GM18519 (cell line): ENCODE results near the gene AMDHD2.
"Not testable (repeated sequence)": the region's sequence is repeated elsewhere in the genome, so short reads cannot be mapped to it uniquely, and the experiment has no call there.

Experiments
- ATAC-seq: cut with Tn5 transposase; IDR thresholded peaks from one replicate; pipeline ENCODE4 v1.9.1; 2021; ENCODE audit warnings: mild to moderate bottlenecking, moderate library complexity; ENCODE audit not compliant: unreplicated experiment, low FRiP score

AMDHD2 gene

DNA sequence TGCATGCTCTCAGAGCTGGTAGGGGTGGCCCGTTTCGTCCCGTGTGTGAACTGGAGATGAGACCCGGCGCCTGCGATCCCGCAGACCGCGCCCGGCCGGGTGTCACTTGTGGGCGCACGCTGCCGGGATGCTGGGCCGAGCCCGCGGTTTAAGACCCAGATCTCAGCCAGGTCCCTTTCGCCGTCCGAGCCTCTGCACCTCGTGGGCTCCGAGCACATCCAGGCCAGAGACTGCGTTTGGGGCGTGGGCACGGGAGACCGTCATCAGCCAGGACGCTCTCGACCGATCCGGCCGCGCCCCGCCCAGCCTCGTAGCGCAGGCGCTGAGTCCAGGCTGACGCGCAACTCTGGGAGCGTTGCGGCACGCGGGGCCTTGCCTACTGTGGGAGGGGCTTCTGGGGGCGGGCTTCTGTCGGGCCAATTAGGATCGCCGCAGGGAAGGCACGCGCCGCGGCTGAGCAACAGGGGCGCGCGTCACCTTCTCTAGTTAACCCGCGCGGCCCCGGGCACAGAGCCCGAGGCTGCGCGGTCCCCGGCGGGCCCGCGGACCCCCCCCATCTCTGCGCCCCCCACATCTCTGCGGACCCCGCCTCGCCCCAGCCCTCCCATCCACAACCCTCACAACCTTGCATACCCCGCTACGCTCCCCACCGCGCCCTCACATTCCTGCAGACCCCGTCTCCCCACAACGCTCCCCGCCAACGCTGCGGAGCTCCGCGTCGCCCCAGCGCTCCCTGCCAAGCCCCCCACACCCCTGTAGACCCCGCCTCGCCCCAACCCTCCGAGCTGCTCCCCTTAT is 11.7 kb downstream of the AMDHD2 start:
- ATAC-seq: peak; percentile 62

DNA sequence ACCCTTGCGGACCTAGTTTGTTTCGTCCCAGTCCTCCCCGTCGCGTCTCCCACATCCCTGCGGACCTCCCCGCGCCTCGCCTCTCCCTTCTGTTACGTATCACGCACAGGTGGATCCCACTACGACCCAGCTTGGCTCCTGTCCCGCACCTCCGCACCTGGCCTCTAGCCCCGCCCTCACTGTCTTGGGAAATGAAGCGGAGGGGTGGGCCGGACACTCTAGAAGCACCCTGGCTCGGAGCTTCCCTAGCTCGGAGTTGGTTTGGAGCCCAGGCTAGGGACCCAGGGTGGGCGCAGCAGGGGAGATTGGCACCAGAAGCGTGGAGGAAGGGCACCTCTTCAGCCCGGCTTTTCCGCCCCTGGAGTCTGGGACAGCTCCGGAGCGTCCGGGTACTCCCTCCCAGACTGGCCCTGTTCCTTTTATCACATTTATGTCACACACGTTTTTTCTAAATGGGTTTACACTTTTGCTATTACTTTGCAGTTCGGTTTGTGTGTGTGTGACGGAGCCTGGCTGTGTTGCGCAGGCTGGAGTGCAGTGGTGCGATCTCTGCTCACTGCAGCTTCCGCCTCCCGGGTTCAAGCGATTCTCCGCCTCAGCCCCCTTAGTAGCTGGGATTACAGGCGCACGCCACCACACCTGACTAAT is 12.4 kb downstream of the AMDHD2 start:
- ATAC-seq: no peak

DNA sequence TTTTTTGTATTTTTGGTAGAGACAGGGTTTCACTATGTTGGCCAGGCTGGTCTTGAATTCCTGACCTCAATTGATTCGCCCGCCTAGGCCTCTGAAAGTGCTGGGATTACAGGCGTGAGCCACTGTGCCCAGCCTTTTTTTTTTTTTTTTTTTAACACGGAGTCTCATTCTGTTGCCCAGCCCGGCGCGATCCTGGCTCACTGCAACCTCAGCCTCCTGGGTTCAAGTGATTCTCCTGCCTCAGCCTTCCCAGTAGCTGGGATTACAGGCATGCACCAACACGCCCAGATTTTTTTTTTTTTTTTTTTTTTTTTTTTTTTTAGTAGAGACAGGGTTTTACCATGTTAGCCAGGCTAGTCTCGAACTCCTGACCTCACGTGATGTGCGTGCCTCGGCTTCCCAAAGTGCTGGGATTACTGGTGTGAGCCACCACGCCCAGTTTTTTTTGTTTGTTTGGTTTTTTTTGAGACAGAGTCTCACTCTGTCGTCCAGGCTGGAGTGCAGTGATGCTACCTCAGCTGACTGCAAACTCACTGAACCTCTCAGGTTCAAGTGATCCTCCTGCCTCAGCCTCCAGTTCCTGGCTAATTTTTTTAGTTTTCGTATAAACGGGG is 13.1 kb downstream of the AMDHD2 start:
- not testable (repeated sequence) for ATAC-seq

DNA sequence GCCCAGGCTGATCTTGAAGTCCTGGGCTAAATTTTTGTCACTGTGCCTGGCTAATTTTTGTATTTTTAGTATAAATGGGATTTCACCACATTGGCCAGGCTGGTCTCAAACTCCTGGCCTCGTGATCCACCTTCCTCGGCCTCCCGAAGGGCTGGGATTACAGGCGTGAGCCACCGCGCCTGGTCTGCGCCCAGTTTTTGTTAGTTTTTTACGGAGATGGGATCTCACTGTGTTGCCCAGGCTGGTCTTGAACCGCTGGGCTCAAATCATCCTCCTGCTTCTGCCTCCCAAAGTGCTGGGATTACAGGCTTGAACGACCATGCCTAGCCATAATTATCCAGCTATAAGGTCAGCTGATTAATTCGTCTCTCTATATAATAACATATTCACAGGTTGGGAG is 13.7 kb downstream of the AMDHD2 start:
- ATAC-seq: no peak

DNA sequence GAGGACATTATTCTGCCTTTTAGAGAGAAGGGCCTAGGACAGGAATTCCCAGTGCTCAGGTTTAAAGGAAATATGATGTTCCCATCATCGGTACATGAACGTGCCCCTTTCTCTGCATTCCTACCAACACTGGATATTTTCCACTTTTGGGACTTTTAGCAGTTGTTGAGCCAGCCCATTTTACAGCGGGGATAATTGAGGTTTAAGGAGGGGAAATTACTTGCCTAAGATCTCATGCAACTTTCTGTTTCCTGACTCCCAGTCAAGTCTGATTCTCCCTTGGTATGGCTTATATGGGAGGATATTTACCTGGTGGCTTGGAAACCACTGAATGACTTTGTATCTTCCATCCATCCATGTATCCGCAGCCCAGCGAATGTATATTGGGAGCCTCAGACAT is 14.2 kb downstream of the AMDHD2 start:
- not testable (repeated sequence) for ATAC-seq

DNA sequence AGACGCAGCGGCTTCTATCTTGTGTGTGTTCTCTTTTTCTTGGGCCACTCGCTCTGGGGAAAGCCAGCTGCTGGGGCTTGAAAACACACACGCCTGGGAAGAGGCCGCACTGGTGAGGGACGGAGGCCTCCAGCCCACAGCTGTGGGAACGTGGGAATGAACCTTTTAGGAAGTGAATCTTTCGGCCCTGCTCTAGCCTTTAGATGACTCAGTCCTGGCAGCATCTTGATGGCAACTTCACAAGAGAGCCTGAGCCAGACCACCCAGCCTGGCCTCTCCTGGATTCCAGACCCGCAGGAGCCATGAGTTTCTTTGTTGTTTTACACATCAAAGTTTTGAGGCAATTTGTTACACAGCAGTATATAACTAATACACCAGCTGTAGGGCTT is 15.4 kb downstream of the AMDHD2 start:
- ATAC-seq: no peak

DNA sequence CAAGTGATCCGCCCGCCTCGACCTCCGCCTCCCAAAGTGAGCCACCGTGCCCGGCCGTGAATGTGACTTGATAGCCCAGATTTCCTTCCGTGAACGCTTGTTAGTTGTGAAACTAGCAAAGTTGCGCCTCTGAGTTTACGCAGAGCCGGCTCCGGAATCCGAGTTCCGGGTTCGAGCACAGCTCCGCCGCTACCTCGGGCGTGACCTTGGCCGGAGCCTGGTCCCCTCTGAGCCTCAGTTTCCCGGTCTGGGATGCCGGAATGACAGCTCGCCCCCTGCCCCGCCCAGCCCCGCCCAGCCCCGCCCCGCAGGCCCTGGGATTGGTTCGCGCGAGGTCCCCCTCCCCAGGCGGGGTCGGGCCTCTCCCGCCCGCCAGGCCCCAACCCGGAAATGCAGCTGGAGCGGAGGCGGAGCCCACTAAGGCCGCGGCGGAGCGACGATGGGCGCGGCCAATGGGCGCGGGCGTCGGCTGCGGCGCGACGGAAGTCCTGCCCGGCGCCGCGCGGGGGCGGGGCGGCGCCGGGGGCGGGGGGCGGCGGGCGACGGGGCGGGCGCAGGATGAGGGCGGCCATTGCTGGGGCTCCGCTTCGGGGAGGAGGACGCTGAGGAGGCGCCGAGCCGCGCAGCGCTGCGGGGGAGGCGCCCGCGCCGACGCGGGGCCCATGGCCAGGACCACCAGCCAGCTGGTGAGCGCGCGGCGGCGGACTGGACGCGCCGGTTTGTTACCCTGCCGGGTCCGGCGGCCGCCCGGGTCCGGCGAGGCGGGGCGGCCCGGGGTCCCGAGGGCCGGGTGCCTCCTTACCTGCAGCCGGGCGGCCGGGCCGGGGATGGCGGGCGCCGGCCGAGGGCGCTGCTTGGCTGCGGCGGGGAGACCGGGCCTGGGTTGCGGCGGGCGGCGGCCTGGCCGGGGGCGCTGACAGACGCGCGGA is 17.5 kb downstream of the AMDHD2 start, which contains the start of gene PDPK1:
TSS of gene PDPK1 (plus strand) at position 571 of the 929 bp plus-strand sequence. CDS start at position 663, 92 bp downstream.
- peak; percentile 67 for ATAC-seq

DNA sequence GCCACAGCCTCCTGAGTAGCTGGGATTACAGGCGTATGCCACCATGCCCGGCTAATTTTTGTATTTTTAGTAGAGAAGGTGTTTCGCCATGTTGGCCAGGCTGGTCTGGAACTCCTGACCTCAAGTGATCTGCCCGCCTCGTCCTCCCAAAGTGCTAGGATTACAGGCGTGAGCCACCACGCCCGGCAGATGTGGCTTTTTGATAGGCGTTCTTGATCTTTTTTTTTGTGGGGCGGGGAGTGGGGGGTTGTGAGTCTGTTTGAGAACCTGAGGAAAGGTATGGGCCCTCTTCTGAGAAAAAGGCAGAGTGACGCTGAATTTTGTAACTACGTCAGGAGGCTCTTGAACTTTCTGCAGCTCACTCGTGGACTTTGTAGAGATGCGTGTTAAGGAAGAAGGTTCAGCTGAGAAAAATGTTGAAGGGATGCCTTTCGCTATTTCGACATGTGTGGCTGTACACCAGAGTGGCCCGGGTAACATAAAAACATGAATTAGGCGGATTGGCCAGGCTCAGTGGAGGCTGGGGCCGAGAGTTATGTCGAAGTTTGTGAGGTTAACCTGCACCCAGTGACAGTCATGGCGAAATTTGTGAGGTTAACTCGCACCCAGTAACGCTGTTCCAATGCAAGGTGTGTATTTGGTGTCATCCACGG is 19.1 kb downstream of the AMDHD2 start:
- ATAC-seq: not testable (repeated sequence)

DNA sequence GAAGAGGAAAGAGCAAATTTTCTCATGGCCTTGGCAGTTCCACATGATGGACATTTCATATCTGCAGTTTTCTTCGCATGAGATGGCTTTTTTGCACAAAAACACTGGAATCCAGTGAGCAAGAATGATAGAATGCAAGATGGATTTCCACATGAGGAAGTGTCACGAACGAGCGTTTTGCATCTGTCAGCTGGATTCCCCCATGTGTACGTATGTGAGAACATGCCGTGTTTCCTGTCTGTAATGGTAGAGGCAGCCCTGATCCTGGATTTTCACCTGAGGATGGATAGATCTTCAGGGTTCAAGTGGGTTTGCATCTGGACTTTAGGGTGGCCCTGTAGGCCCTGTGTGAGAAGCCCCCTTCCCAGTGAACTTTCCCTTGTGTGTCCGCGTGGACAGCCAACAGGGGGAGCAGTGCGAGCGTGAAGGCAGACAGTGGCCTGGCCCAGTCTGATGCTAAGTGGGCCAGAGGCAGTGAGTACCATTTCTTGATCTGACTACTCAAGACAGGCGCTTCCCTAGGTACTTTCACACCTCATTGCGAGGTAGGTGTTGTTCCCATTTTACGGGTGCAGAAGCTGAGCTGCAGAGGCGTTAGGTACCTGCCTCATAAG is 19.8 kb downstream of the AMDHD2 start:
- ATAC-seq: not testable (repeated sequence)

DNA sequence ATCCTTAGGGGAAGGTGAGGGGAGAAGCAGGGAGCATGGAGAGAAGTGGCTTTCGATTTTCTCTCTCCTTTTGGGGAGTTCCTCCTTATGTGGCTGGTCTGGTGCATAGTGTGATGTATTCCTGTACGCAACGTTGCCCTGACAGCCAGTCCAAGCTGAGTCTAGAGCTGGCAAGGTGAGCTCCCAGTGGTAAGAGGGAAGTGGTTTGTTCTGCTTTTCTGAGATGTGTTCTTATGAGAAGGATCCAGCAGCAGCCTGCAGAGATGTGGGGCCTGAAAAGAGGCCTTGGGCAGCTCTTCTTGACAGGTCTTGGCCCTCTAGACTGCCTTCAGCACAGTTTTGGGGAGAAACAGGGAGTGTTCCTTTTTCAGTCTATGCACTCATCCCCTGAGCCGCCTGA is 20.7 kb downstream of the AMDHD2 start:
- ATAC-seq: not testable (repeated sequence)

DNA sequence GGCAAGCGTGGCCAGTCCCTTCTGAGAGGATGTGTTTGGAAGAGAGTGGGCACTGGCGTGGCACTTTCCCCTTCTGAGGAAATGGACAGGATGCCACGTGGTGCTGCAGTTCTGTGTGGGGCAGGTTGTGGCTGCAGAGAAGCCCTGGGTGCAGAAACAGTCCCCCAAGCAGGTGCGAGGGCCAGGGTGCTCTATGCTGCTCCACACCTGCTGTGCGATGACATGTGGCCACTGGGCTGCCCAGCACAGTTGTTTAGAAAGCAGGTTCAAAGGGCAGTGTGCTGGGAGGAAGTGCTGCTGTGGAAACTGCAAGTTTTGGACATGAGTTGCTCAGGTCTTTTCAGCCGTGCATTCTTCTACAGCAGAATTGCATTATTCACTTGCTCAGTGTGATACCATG is 21.2 kb downstream of the AMDHD2 start:
- ATAC-seq: not testable (repeated sequence)

DNA sequence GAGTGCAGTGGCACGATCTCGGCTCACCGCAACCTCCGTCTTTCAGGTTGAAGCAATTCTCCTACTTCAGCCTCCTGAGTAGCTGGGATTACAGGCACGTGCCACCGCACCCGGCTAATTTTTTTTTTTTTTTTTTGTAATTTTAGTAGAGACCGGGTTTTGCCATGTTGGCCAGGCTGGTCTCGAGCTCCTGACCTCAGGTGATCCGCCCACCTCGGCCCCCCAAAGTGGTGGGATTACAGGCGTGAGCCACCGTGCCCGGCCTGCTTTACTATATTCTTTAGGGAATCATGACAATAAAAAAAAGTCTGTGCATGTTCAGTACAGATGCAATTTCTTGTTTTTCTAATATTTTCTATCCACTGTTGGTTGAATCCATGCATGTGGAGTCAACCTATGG is 23.6 kb downstream of the AMDHD2 start:
- not testable (repeated sequence) for ATAC-seq

DNA sequence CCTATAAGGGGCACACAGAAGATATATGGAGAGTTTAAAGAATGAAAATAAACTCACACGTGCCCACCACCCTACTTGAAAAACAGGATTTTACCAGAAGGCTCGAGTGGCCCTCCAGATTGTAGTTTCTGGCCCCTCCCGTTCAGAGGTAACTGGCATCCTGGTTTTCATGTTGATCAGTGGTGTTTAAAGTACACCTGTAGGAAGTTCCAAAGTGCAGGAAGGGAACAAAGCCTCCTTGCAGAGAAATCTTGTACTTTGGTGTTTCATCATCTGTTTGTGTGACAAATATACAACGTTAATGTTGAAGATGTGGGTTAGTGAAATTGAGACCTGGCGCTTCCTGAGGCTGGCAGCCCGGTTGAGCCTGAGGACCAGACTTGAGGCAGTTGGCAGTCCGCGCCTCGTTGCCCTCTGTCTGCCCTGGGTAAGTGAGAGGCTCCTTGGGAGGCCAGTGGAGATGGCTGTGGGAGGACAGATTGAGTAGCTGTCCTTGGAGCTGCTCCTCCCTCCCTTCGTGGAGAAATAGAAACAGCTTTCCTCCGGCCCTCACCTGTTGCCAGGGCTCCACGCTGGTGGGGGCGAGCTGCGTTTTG is 30.2 kb downstream of the AMDHD2 start:
- ATAC-seq: not testable (repeated sequence)

DNA sequence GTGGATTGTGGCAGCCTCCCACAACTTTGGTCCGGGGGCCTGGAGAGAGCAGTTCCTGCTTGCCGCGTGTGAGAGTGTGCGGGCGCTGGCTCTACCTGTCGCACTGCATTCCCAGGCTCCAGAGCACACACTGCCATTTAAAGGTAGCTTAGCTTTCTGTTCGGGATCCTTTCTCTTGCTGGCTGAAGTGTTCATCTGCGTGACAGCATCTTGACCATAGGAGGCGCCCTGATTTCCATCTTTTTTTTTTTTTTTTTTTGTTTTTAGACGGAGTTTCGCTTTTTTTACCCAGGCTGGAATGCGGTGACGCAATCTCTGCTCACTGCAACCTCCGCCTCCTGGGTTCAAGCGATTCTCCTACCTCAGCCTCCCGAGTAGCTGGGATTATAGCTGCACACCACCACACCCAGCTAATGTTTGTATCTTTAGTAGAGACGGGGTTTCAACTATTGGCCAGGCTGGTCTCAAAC is 31.3 kb downstream of the AMDHD2 start:
- ATAC-seq: not testable (repeated sequence)

DNA sequence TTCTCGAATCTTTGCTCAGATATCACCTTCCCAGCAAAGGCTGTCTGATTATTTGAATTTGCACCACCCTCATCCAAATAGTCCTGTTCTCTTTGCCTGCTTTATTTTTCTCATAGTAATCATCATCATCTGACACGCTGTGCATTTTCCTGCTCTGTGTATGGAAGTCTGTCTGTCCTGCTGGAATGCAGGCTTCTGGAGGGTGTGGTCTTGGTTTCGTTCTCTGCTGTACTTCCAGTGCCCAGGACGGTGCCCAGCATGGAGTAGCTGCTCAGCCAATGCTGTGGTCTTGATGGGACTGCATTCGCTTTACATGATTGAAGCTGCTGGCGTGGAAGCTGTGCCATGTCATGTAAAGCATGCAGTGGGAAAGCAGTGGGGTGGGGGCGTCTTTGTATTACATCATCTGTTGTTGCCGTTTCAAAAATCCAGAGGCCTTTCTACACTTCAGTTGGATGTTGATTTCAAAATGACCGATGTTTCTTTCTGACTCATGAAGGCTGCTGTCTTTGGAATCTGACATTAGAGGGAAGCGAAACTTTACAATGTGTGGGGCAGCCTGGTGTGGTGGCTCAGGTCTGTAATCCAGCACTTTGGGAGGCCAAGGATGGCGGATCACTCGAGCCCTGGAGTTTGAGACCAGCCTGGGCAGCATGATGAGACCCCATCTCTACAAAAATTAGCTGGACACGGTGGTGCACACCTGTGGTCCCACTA is 34.7 kb downstream of the AMDHD2 start:
- ATAC-seq: not testable (repeated sequence)

DNA sequence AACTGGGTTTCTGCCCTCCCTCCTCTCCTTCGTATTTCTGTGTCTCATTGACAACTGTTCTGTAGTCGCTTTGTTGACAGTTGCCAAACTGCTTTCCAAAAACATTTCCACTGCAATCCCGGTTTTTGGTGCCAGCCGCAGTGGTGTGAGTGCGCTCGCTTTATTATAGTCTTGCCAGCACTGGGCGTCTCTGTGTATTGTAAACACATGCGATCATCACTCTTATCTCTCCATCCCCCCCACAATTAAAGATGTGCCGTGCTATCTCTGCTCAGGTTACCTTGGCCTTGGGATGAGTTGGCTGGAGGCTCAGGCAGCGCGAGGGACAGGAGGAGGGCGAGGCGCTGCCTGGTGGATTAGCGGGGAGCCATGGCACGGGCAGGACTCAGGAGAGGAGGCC is 37.0 kb downstream of the AMDHD2 start:
- not testable (repeated sequence) for ATAC-seq

DNA sequence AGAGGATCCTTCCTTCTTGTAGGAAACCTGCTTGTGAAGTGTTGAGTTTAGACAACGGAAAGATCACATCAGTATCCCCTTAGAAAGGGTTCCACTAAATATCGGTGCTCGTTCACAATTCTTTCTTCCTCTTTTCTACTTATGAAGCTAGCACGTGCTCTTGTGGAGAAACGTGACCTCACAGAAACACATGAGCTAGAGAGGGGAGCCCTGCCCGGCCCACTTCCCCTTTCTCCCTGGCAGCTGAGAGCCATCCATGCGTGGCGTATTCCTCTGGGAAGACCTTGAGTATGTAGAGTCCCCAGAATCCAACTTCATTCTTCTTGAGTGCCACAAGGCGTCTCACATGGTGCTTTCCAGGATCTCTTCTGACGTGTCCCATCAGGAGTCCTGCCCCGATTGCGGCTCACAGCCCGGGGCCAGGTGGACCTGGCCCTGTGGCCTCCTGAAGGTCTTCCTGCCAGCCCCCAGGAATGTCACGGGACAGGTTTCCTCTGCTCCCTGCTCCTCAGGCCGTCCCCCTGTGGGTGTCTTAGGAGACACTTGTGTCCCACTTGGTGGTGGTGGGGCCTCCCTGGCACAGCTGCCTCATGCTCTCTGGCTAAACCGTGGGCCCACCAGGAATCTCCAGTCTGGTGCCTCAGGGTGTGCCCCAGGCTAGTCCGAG is 40.1 kb downstream of the AMDHD2 start:
- not testable (repeated sequence) for ATAC-seq

DNA sequence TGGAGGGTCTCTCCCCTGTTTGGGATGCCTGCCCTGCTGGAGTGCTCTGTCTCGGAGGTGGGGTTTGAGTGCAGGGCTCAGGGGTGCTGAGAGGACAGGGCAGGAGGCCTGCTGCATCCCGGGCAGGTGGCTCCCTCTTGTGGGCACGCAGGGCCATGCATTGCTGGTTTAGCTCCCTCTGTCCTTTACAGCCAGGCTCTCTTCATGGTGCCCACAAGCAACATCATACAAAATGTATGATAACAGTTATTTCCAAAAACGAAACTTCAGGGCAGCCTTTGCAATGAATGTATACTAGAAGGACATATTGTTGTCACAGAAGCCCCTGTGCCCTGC is 40.6 kb downstream of the AMDHD2 start:
- ATAC-seq: peak; percentile 43
